GM19463 (cell line): ENCODE results near the gene CTAGE15.
"Not testable (repeated sequence)": the region's sequence is repeated elsewhere in the genome, so short reads cannot be mapped to it uniquely, and the experiment has no call there.

Experiments used
- ATAC-seq: cut with Tn5 transposase; IDR thresholded peaks from one replicate; pipeline ENCODE4 v1.9.1; 2021; ENCODE audit warnings: mild to moderate bottlenecking, moderate library complexity; ENCODE audit not compliant: unreplicated experiment

Gene CTAGE15

GRCh38 chr7:143571501-143571900, at the start of gene CTAGE15:
Gene CTAGE15, plus strand, starts transcription at chr7:143571801. Its CDS starts 17 bp downstream, at chr7:143571818.
- ATAC-seq: not testable (repeated sequence)

- ATAC-seq: not testable (repeated sequence)
Observed at GRCh38 chr7:143522309-143522916, 49.2 kb upstream of the CTAGE15 start.

GRCh38 chr7:143531169-143531926, 40.3 kb upstream of the CTAGE15 start:
- ATAC-seq: not testable (repeated sequence)

GRCh38 chr7:143531932-143532331, 39.7 kb upstream of the CTAGE15 start:
- ATAC-seq: not testable (repeated sequence)

GRCh38 chr7:143533213-143533839, 38.3 kb upstream of the CTAGE15 start:
- ATAC-seq: not testable (repeated sequence)

- not testable (repeated sequence) for ATAC-seq
Observed at GRCh38 chr7:143536443-143536842, 35.2 kb upstream of the CTAGE15 start.

- ATAC-seq: not testable (repeated sequence)
Observed at GRCh38 chr7:143543288-143544038, 28.1 kb upstream of the CTAGE15 start.

- not testable (repeated sequence) for ATAC-seq
Observed at GRCh38 chr7:143555968-143556367, 15.6 kb upstream of the CTAGE15 start.

- ATAC-seq: peak; percentile 58
Observed at GRCh38 chr7:143563306-143563705, 8.3 kb upstream of the CTAGE15 start.

- not testable (repeated sequence) for ATAC-seq
Observed at GRCh38 chr7:143566001-143566400, 5.6 kb upstream of the CTAGE15 start.

- ATAC-seq: not testable (repeated sequence)
Observed at GRCh38 chr7:143588183-143588582, 16.6 kb downstream of the CTAGE15 start.

GRCh38 chr7:143589897-143590296, 18.3 kb downstream of the CTAGE15 start:
- not testable (repeated sequence) for ATAC-seq

- ATAC-seq: not testable (repeated sequence)
Observed at GRCh38 chr7:143598086-143598485, 26.5 kb downstream of the CTAGE15 start.

GRCh38 chr7:143603549-143603948, 31.9 kb downstream of the CTAGE15 start:
- not testable (repeated sequence) for ATAC-seq

- not testable (repeated sequence) for ATAC-seq
Observed at GRCh38 chr7:143606088-143606487, 34.5 kb downstream of the CTAGE15 start.

- ATAC-seq: not testable (repeated sequence)
Observed at GRCh38 chr7:143615545-143615944, 43.9 kb downstream of the CTAGE15 start.

- ATAC-seq: not testable (repeated sequence)
Observed at GRCh38 chr7:143617204-143617603, 45.6 kb downstream of the CTAGE15 start.

GRCh38 chr7:143620058-143620457, 48.5 kb downstream of the CTAGE15 start:
- peak; percentile 14 for ATAC-seq

- ATAC-seq: peak; percentile 76
Observed at GRCh38 chr7:143620646-143621045, 49.0 kb downstream of the CTAGE15 start, which contains the start of gene TCAF2. Gene TCAF2, plus strand, starts transcription at chr7:143620974.

GRCh38 chr7:143621175-143621574, 49.6 kb downstream of the CTAGE15 start:
- peak; percentile 31 for ATAC-seq

- ATAC-seq: peak; percentile 27
Observed at GRCh38 chr7:143622130-143622529, 50.5 kb downstream of the CTAGE15 start.
